SU-DHL-6 (cell line): ENCODE measurements around the gene LTB4R.

Source experiments
- H2AFZ ChIP-seq: fragments of 200-600 bp; sonication (generic); 2 replicates; pipeline ENCODE4 v1.6.1; 2014; ENCODE audit warnings: low read depth, mild to moderate bottlenecking, moderate library complexity, mixed read lengths, antibody characterized with exemption, low read length; ENCODE audit not compliant: severe bottlenecking
- H3F3A ChIP-seq: fragments of 200-600 bp; shearing (Covaris generic); 2 replicates; pipeline ENCODE4 v1.6.0; 2016; ENCODE audit warnings: antibody characterized with exemption, mild to moderate bottlenecking; ENCODE audit not compliant: insufficient read depth
- H3K27ac ChIP-seq: fragments of 200-600 bp; sonication (generic); 2 replicates; pipeline ENCODE4 v1.5.1; 2016; ENCODE audit warnings: low read depth, mild to moderate bottlenecking, low read length, moderate library complexity, mixed read lengths
- H3K27me3 ChIP-seq: fragments of 200-600 bp; sonication (generic), shearing (Covaris generic); 2 replicates; pipeline ENCODE4 v1.6.0; 2014; ENCODE audit warnings: mild to moderate bottlenecking, low read length
- H3K36me3 ChIP-seq: fragments of 200-600 bp; sonication (generic); 2 replicates; pipeline ENCODE4 v1.6.1; 2014; ENCODE audit warnings: mild to moderate bottlenecking, low read length, mixed read lengths
- H3K4me2 ChIP-seq: fragments of 300-600, 200-600 bp; shearing (Covaris generic), sonication (generic); 2 replicates; pipeline ENCODE4 v1.6.0; 2014; ENCODE audit warnings: low read length, low read depth, mild to moderate bottlenecking; ENCODE audit not compliant: poor library complexity, severe bottlenecking
- H3K4me3 ChIP-seq: fragments of 200-600 bp; sonication (generic); 2 replicates; pipeline ENCODE4 v1.5.1; 2014; ENCODE audit warnings: antibody characterized with exemption, low read length, mild to moderate bottlenecking, mixed read lengths; ENCODE audit not compliant: insufficient read depth, poor library complexity, severe bottlenecking
- H3K79me2 ChIP-seq: fragments of 200-600 bp; sonication (generic); 2 replicates; pipeline ENCODE4 v1.6.1; 2014; ENCODE audit warnings: mild to moderate bottlenecking, low read length, moderate library complexity; ENCODE audit not compliant: insufficient read depth
- H3K9ac ChIP-seq: fragments of 200-600 bp; sonication (generic); 2 replicates; pipeline ENCODE4 v1.7.0; 2014; ENCODE audit warnings: mild to moderate bottlenecking, low read length
- H3K9me2 ChIP-seq: fragments of 200-600 bp; sonication (generic); replicated peaks from 2 replicates; pipeline ENCODE4 v1.6.1; 2014; ENCODE audit warnings: low read length; ENCODE audit not compliant: insufficient read depth
- H3K9me3 ChIP-seq: fragments of 200-600 bp; sonication (generic); 2 replicates; pipeline ENCODE4 v1.6.1; 2014; ENCODE audit warnings: low read length, mixed read lengths; ENCODE audit not compliant: insufficient read depth
- H4K20me1 ChIP-seq: fragments of 200-600 bp; sonication (generic); 2 replicates; pipeline ENCODE4 v1.6.1; 2014; ENCODE audit warnings: low read depth, mild to moderate bottlenecking, antibody characterized with exemption, low read length, moderate library complexity, mixed read lengths
- CTCF ChIP-seq: fragments of 200-600 bp; sonication (generic); IDR thresholded peaks from one replicate; pipeline ENCODE4 v1.5.1; 2017; ENCODE audit warnings: antibody characterized with exemption, mild to moderate bottlenecking, low read length, moderate library complexity; ENCODE audit not compliant: insufficient read depth, poor library complexity, severe bottlenecking
- EZH2phosphoT487 ChIP-seq: fragments of 200-600 bp; sonication (generic), shearing (Covaris generic); conservative IDR thresholded peaks from 2 replicates; pipeline ENCODE4 v1.6.1; 2018; ENCODE audit warnings: mild to moderate bottlenecking, antibody characterized with exemption, low read length, moderate library complexity, mixed read lengths

LTB4R gene

GRCh38 chr14:24335461-24336171 lies 24.3 kb downstream of the LTB4R start:
- no peaks in the 10 kb centered on the region for H4K20me1 ChIP-seq
- no peaks in the 10 kb centered on the region for H3F3A ChIP-seq
- H3K27me3 ChIP-seq = no peaks in the 10 kb centered on the region
- no peaks in the 10 kb centered on the region for H3K9me2 ChIP-seq
- H3K27ac ChIP-seq = no peak overlapping the region
- no peaks in the 10 kb centered on the region for H3K79me2 ChIP-seq
- no peak overlapping the region for H3K4me3 ChIP-seq
- H3K9me3 ChIP-seq = no peaks in the 10 kb centered on the region
- H2AFZ ChIP-seq = no peak overlapping the region
- H3K9ac ChIP-seq = no peak overlapping the region
- no peak for TF ChIP-seq CTCF
- no peak overlapping the region for H3K4me2 ChIP-seq
- H3K36me3 ChIP-seq = no peaks in the 10 kb centered on the region

DNA sequence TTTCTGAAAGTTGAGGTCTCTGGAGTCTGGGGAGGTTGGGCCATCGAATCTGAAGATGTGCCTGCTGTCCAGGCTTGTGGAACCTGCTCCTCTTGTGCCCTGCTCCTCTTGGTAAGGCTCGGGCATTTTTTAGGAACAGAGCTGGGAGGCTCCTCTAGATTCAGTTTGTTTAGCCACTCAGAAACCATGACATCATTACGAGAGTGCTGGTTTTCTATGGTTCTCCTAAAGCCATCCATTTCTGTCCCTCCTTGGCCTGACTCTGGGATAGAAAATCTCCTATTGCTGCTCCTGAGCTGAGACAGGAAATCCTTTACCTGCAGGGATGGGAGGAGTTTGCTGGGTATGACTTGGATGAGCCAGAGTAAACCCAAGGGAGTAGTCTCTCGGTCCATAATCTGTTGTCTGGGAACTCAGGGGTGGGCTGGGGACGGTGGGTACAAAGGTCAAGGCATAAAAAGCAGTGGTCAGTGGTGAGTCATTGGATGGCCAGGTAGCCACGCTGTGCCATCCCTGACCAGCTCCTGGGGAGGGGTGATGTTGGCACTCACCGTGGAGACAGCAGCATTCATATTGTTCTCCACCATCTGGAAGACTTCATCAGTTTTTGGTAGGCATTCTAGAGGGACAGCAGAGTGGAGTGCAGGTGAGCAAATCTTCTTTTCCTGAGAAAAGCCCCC lies 26.0 kb downstream of the LTB4R start:
- H3K27ac ChIP-seq = no peak overlapping the region
- H3K27me3 ChIP-seq = no peaks in the 10 kb centered on the region
- H3K9me2 ChIP-seq = no peaks in the 10 kb centered on the region
- no peak overlapping the region for H2AFZ ChIP-seq
- no peaks in the 10 kb centered on the region for H3K9me3 ChIP-seq
- no peaks in the 10 kb centered on the region for H4K20me1 ChIP-seq
- no peak overlapping the region for H3K4me3 ChIP-seq
- no peaks in the 10 kb centered on the region for H3K79me2 ChIP-seq
- no peaks in the 10 kb centered on the region for H3K36me3 ChIP-seq
- TF ChIP-seq CTCF (no peak), EZH2phosphoT487 (no peak)
- no peak overlapping the region for H3K4me2 ChIP-seq
- H3F3A ChIP-seq = no peaks in the 10 kb centered on the region
- H3K9ac ChIP-seq = no peak overlapping the region

DNA sequence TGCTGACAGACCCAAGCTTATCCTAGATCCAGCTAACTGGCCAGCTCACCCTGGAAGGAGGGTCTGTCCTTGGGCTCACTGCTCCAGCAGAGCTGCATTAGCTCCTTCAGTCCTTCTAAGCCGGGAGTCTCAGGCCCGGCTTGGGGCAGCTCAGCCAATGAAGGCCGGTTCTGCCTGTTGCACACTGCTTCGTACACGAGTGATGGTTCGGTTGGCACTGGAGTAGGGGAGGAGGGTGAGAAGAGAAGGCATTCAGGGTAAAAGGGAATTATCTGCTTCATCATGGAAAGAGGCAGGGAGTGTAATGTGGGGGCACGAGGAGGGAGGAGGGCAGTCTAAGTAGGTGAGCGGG lies 26.5 kb downstream of the LTB4R start:
- no peaks in the 10 kb centered on the region for H3K9me2 ChIP-seq
- H3K36me3 ChIP-seq = no peaks in the 10 kb centered on the region
- H3K4me3 ChIP-seq = no peak overlapping the region
- H3K79me2 ChIP-seq = no peaks in the 10 kb centered on the region
- no peaks in the 10 kb centered on the region for H3K9me3 ChIP-seq
- no peaks in the 10 kb centered on the region for H3F3A ChIP-seq
- no peak for TF ChIP-seq EZH2phosphoT487
- no peak for TF ChIP-seq CTCF
- H3K27ac ChIP-seq = no peak overlapping the region
- H3K4me2 ChIP-seq = no peak overlapping the region
- no peaks in the 10 kb centered on the region for H3K27me3 ChIP-seq
- no peak overlapping the region for H3K9ac ChIP-seq
- no peaks in the 10 kb centered on the region for H4K20me1 ChIP-seq
- H2AFZ ChIP-seq = no peak overlapping the region
